A549 (cell line): ENCODE measurements around the gene PFKFB4.

Experiments
- CBX2 ChIP-seq: fragments of 200-600 bp; sonication (generic); IDR thresholded peaks from 2 replicates; pipeline ENCODE4 v1.6.1; 2016; ENCODE audit warnings: low read depth, mild to moderate bottlenecking, borderline replicate concordance
- EP300 ChIP-seq, 2 experiments: fragments of >200 bp; sonication (Bioruptor Twin); formaldehyde crosslinking; IDR thresholded peaks; 2 replicates in 1 of 2; 3 replicates in 1 of 2; pipeline ENCODE4 v1.6.1; 2016 to 2017
- HDAC2 ChIP-seq: fragments of 200-600 bp; sonication (generic); IDR thresholded peaks from 2 replicates; pipeline ENCODE4 v1.6.1; 2016
- JUN ChIP-seq, 2 experiments: fragments of >200 bp; sonication (Bioruptor Twin); formaldehyde crosslinking; IDR thresholded peaks; 2 replicates in 1 of 2; 3 replicates in 1 of 2; pipeline ENCODE4 v1.6.1; 2016 to 2017
- PHF8 ChIP-seq: fragments of 200-600 bp; sonication (generic); IDR thresholded peaks from 2 replicates; pipeline ENCODE4 v1.6.1; 2016; ENCODE audit warnings: low read depth, mild to moderate bottlenecking, antibody characterized with exemption, moderate library complexity, borderline replicate concordance
- POLR2A ChIP-seq: IDR thresholded peaks from 2 replicates; pipeline ENCODE4 v1.6.1; 2012; ENCODE audit warnings: mild to moderate bottlenecking, low read length
- TF ChIP-seq, protein P1 (sequence below): fragments of >200 bp; sonication (Bioruptor Twin); formaldehyde crosslinking; IDR thresholded peaks from 3 replicates; pipeline ENCODE4 v1.5.1; 2016
- TF ChIP-seq, protein P2 (sequence below): fragments of 450-650 bp; IDR thresholded peaks from 2 replicates; pipeline ENCODE4 v1.6.1; 2014; ENCODE audit warnings: antibody characterized with exemption

DNA sequence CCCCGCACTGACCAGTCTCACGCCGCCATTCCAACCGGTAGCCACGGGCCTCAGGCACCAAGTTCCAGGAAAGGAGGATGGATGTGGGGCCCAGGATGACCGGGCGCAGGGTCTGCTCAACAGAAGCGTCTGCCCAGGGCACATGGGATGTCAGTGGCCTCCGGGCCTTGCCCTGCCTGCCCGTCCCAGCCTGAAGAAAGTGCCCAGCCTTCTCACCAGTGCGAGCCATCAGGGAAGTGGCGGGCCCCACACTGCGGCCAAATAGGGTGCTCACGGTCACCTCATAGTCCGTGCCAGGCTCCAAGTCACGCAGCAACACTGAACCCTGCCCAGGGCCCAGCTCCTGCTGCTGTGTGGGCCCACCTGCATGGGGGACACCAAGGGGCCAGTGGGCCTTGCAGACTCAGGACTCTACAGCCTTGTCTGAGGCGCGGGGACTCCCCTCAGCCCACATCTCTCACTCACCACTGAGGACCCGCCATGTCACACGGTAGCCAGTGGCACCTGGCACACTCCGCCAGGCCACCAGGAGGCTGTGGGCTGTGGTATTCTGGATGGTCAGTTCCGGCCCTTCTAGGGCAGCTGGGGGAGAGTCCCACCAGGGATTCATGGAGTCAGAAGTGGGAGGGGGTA is 35.4 kb upstream of the PFKFB4 start:
- TF ChIP-seq, protein P1, sequence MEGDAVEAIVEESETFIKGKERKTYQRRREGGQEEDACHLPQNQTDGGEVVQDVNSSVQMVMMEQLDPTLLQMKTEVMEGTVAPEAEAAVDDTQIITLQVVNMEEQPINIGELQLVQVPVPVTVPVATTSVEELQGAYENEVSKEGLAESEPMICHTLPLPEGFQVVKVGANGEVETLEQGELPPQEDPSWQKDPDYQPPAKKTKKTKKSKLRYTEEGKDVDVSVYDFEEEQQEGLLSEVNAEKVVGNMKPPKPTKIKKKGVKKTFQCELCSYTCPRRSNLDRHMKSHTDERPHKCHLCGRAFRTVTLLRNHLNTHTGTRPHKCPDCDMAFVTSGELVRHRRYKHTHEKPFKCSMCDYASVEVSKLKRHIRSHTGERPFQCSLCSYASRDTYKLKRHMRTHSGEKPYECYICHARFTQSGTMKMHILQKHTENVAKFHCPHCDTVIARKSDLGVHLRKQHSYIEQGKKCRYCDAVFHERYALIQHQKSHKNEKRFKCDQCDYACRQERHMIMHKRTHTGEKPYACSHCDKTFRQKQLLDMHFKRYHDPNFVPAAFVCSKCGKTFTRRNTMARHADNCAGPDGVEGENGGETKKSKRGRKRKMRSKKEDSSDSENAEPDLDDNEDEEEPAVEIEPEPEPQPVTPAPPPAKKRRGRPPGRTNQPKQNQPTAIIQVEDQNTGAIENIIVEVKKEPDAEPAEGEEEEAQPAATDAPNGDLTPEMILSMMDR = no peak
- no peak for TF ChIP-seq HDAC2
- no peak for TF ChIP-seq POLR2A
- TF ChIP-seq, protein P2, sequence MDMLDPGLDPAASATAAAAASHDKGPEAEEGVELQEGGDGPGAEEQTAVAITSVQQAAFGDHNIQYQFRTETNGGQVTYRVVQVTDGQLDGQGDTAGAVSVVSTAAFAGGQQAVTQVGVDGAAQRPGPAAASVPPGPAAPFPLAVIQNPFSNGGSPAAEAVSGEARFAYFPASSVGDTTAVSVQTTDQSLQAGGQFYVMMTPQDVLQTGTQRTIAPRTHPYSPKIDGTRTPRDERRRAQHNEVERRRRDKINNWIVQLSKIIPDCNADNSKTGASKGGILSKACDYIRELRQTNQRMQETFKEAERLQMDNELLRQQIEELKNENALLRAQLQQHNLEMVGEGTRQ = no peak
- TF ChIP-seq PHF8 = no peak
- no peak for TF ChIP-seq CBX2
- TF ChIP-seq EP300 (IDR thresholded peaks at IDR 0.05) = no peak
- TF ChIP-seq JUN (IDR thresholded peaks at IDR 0.05) = no peak
